B cell (primary cell): ENCODE measurements around the gene AURKA.

Source experiments
- EZH2 ChIP-seq: IDR thresholded peaks from 2 replicates; pipeline ENCODE4 v1.6.1; 2012; ENCODE audit warnings: borderline replicate concordance, low read depth, mild to moderate bottlenecking, moderate library complexity, low read length; ENCODE audit not compliant: insufficient read depth, poor library complexity, severe bottlenecking
- TF ChIP-seq, protein P1 (sequence below): fragments of 200-600 bp; IDR thresholded peaks from one replicate; pipeline ENCODE4 v1.8.0; 2022; ENCODE audit warnings: antibody characterized with exemption, mild to moderate bottlenecking

DNA sequence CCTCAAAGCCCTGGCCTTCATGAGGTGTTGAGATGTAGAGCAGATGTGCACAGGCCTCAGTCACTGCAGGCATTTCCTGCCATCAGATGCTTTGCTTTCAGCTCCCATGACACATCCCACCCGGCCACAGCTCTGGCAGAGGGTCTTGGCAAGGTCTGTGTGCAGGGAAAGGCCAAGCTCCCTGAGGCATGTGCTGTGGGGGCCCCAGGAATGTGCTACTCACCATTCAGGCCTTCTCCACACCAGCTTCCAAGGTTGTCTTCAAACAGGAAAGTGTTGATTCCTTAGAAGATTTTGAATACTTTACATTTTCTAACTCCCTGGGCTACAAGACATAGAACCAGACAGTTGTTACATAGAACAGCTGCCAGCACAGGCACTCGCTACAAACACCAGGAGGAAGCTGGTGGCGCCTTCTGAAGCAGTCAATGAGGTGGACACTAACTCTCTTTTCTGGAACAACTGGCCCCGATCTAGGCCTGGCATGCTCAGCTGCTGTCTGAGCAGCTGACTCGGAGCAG, 47.8 kb upstream of the AURKA start:
- TF ChIP-seq, protein P1, sequence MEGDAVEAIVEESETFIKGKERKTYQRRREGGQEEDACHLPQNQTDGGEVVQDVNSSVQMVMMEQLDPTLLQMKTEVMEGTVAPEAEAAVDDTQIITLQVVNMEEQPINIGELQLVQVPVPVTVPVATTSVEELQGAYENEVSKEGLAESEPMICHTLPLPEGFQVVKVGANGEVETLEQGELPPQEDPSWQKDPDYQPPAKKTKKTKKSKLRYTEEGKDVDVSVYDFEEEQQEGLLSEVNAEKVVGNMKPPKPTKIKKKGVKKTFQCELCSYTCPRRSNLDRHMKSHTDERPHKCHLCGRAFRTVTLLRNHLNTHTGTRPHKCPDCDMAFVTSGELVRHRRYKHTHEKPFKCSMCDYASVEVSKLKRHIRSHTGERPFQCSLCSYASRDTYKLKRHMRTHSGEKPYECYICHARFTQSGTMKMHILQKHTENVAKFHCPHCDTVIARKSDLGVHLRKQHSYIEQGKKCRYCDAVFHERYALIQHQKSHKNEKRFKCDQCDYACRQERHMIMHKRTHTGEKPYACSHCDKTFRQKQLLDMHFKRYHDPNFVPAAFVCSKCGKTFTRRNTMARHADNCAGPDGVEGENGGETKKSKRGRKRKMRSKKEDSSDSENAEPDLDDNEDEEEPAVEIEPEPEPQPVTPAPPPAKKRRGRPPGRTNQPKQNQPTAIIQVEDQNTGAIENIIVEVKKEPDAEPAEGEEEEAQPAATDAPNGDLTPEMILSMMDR = no peak
- no peak for TF ChIP-seq EZH2
